Spinal cord (tissue), 10 donors: ENCODE measurements around the gene MESP1. TPM values are rescaled to one million over a fixed set of nuclear protein-coding genes. Genes with fewer than 3 reads are reported as not detected.

Experiments used
- DNase-seq, 6 donors: peaks; one replicate each; pipeline versions ENCODE4 v3.0.0 to v3.0.0-alpha.2; 2013 to 2015; ENCODE audit warnings: low spot score in 6 of 6, low read depth in 4 of 6
- H3K27ac ChIP-seq: one replicate; pipeline ENCODE4 v1.5.1; 2013; ENCODE audit warnings: low read depth, low read length, control low read depth
- H3K27me3 ChIP-seq: one replicate; pipeline ENCODE4 v1.6.1; 2013; ENCODE audit warnings: low read length; ENCODE audit not compliant: control insufficient read depth, insufficient read depth
- H3K36me3 ChIP-seq: one replicate; pipeline ENCODE4 v1.6.1; 2013; ENCODE audit warnings: low read length; ENCODE audit not compliant: control insufficient read depth, insufficient read depth
- H3K4me1 ChIP-seq: one replicate; pipeline ENCODE4 v1.6.1; 2013; ENCODE audit warnings: low read length; ENCODE audit not compliant: control insufficient read depth, insufficient read depth
- H3K4me3 ChIP-seq: one replicate; pipeline ENCODE4 v1.5.1; 2013; ENCODE audit warnings: low read depth, low read length, control low read depth
- H3K9me3 ChIP-seq: one replicate; pipeline ENCODE4 v1.6.1; 2013; ENCODE audit warnings: low read length; ENCODE audit not compliant: control insufficient read depth, insufficient read depth
- WGBS: methylation state at CpG from one replicate; pipeline ENCODE4 v1.1.5; 2013; ENCODE audit warnings: missing lambda C conversion rate; ENCODE audit not compliant: insufficient coverage; 5-methylcytosine and 5-hydroxymethylcytosine counted together
- polyA plus RNA-seq, 2 donors: library from polyadenylated mRNA; unstranded; fragments of 120-200 nt; gene quantifications; one replicate each; pipeline ENCODE4 v1.2.1, GENCODE V29; 2013; ENCODE audit not compliant: insufficient read length in 2 of 2
- total RNA-seq, 2 donors: library from RNA; depleted of rRNA in 1 of 2; stranded (reverse); fragments of 120-200 nt in 1 of 2; fragments of >200 nt in 1 of 2; gene quantifications; one replicate each; pipeline versions ENCODE4 v1.2.3 to v1.2.4, GENCODE V29; 2013 to 2014
- donor health status: healthy.

Gene MESP1
- total and polyA plus RNA-seq, 4 donors = 1.5 to 18.2 (median 10.8) TPM

DNA sequence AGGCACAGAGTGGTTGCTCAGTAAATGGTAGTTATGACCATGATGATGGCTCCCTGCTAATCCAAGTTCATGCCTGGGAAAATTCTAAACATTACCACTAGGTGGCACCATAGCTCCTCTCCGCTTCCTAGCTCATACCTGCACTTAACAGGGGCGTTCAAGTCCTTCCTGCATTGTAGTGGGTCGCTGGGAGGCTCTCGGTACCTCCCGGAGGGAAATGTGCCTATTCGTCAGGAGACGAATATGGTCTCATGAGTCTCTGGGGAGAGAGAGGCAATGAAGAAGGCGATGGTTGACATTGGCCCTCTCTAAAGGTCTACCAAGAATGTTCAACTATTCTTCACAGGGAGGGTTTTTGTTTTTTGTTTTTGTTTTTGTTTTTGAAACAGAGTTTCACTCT is 10.9 kb downstream of the MESP1 start:
- DNase-seq = peak in 5 of 6 donors; percentile 58 to 95 (median 73)
- no peaks in the 10 kb centered on the region for H3K9me3 ChIP-seq
- peaks cover 8% of the 10 kb centered on the region for H3K36me3 ChIP-seq
- no peaks in the 10 kb centered on the region for H3K4me1 ChIP-seq
- no peak overlapping the region for H3K27ac ChIP-seq
- no peak overlapping the region for H3K4me3 ChIP-seq
- no peaks in the 10 kb centered on the region for H3K27me3 ChIP-seq
- 4% methylated on average over 7 of the region's 8 CpGs for WGBS

DNA sequence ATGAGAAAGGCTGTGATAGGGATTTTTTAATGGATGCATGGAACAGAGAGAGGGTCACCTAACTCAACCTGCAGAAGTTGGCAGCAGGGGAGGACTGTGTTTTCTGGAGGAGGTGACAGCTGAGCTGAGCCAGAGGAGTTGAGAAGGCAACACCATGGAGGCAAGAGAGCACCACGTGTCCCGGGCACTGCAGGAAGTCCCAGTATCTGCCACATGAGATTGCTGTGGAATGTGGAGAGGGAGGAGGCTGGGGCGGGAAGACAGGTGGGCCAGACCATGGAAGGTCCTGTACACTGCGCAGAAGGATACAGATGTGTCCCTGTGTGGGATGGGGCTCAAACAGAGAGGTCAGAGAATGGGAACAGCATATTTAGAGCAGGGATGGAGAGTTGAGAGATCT is 15.3 kb downstream of the MESP1 start:
- no peaks in the 10 kb centered on the region for H3K9me3 ChIP-seq

DNA sequence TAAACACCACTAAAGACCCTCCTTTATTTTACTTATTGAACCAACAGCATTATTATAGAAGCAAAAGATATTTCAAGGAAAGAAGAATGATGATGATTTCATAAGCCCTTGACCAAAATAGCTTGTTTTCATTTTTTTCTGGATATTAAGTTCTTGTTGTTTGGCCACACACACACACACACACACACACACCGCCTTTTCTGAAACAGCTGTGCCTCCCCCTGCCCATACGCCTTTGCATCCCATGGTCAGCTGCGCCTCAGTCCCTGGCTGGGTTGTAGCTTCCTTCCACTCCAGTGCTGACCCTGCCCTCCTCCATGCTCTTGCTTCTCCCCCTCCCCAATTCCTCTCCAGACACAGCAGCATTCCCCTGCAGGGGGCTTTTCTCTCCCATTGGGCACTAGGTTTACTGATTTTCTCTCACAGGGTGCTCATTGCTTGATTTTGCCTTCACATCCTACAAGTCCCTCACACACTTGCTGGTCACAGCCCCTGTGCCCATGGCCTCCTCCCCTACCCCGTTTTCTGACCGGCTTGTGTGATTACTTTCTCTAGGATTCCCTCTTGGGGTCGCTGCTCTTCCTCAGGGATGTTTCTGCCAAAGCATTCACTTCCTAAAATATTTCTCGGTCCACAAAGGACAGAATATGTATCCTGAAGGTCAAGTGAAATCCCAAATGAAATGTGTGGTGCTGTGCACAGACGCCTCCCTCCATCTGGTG is 18.4 kb downstream of the MESP1 start:
- Histone ChIP-seq H3K4me3 (no peak overlapping the region), H3K9me3 (no peaks in the 10 kb centered on the region), H3K36me3 (no peaks in the 10 kb centered on the region), H3K27me3 (peaks cover 2% of the 10 kb centered on the region), H3K27ac (no peak overlapping the region), H3K4me1 (no peaks in the 10 kb centered on the region)
- DNase-seq = no peak
- WGBS = 49% methylated on average over 6 of the region's 8 CpGs

More for the DNA sequence above, 15.3 kb downstream of the MESP1 start:
- no peak overlapping the region for H3K4me3 ChIP-seq
- 61% methylated on average over 4 of the region's 4 CpGs for WGBS
- H3K4me1 ChIP-seq = no peaks in the 10 kb centered on the region
- no peaks in the 10 kb centered on the region for H3K27me3 ChIP-seq
- H3K27ac ChIP-seq = no peak overlapping the region
- no peak for DNase-seq
- no peaks in the 10 kb centered on the region for H3K36me3 ChIP-seq

DNA sequence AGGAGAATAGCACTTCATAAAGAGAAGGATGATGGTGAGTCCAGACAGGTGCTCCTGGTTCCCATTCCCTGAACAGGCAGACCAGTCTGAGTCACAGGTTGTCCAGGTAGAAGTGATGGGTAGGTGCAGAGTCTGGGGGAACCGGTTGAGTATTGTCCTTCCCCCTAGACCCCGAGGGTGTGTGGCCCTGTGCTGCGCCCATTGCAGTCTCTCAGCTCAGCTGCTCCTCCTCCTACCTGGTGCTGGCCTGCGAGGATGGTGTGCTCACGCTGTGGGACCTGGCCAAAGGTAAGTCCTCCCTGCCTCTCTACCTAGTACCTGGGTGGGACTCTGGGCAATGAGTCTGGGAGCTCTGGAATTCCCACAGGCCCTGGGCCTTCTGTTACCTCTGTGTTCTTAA is 19.8 kb downstream of the MESP1 start:
- no peaks in the 10 kb centered on the region for H3K36me3 ChIP-seq
- H3K27ac ChIP-seq = no peak overlapping the region
- H3K4me1 ChIP-seq = no peaks in the 10 kb centered on the region
- no peak overlapping the region for H3K4me3 ChIP-seq
- WGBS = 97% methylated on average over 5 of the region's 5 CpGs
- no peaks in the 10 kb centered on the region for H3K9me3 ChIP-seq
- no peak for DNase-seq
- H3K27me3 ChIP-seq = peaks cover 2% of the 10 kb centered on the region

DNA sequence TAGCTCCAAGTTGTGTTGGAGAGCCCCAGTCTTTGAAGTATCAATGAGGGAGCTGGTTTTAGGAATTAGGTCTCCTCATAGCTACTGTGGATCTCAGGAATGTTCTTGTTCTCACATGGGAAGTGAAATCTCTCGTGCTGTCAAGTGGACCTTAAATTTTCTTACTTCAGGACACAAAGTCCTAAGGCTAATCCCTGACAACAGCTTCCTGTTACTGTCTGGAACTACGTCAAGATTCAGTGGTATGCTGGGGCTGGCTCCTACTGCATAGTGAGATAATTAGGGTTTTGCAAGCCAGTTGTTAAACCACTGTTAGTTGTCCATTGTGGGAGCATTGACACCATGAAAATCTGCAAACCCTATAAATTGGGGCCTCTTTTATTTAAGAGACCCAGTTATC is 22.8 kb downstream of the MESP1 start:
- H3K4me3 ChIP-seq = no peak overlapping the region
- DNase-seq = no peak
- H3K4me1 ChIP-seq = no peaks in the 10 kb centered on the region
- no peaks in the 10 kb centered on the region for H3K9me3 ChIP-seq
- WGBS = 80% methylated on average over 1 of the region's 2 CpGs
- H3K27me3 ChIP-seq = peaks cover 2% of the 10 kb centered on the region
- no peak overlapping the region for H3K27ac ChIP-seq
- H3K36me3 ChIP-seq = no peaks in the 10 kb centered on the region

DNA sequence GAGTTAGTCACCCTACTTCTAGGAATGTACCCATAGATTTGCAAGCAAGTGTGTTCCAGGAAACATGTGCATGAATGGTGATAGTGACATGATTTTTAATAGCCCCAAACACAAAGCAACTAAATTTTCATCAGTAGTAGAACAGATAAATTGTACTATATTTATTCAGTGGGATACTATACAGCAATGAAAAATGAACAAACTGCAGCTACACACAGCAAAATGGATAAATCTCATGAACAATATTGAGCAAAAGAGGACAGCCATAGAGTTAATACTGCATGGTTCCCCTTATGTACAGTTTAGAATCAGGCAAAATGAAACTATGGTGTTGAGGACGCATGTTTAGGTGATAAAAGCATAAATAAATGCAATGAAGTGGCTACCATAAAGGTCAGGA is 26.0 kb downstream of the MESP1 start:
- Histone ChIP-seq H3K4me1 (no peaks in the 10 kb centered on the region), H3K4me3 (no peak overlapping the region), H3K36me3 (no peaks in the 10 kb centered on the region), H3K27me3 (peaks cover 2% of the 10 kb centered on the region), H3K27ac (no peak overlapping the region), H3K9me3 (no peaks in the 10 kb centered on the region)
- WGBS = 100% methylated on average over 1 of the region's 1 CpG
- DNase-seq = no peak

DNA sequence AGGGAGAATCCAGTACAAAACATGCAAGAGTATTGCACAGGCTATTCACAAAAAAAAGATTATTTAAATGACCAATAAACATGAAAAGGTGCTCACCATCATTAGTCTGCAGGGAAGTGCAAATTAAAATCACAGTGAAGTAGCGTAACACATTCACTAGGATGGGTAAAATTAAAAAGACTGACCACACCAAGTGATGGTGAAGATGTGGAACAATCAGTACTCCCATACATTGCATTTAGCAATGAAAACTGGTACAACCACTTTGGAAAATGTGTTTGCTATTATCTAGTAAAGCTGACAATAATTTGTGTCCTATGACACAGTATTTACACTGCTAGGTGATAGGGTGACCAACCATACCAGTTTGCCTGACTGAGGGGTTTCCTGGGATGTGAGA is 26.4 kb downstream of the MESP1 start:
- Histone ChIP-seq H3K9me3 (no peaks in the 10 kb centered on the region), H3K27me3 (peaks cover 2% of the 10 kb centered on the region), H3K4me3 (no peak overlapping the region), H3K27ac (no peak overlapping the region), H3K36me3 (no peaks in the 10 kb centered on the region), H3K4me1 (no peaks in the 10 kb centered on the region)
- DNase-seq = no peak
- no CpG with 5 or more reads among the region's 1 CpG for WGBS

DNA sequence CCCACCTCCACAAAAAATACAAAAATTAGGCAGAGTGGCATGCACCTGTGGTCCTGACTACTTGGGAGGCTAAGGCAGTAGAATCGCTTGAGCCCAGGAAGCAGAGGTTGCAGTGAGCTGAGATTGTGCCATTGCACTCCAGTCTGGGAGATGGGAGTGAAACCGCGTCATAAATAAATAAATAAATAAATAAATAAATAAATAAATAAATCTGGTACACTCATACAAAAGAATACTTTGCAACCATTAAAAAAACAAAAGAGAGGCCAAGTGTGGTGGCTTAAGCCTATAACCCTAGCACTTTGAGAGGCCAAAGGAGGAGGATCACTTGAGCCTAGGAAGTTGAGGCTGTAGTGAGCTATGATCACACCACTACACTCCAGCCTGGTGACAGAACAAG is 28.0 kb downstream of the MESP1 start:
- no peak for DNase-seq
- Histone ChIP-seq H3K27ac (no peak overlapping the region), H3K9me3 (no peaks in the 10 kb centered on the region), H3K4me3 (no peak overlapping the region), H3K4me1 (no peaks in the 10 kb centered on the region), H3K27me3 (no peaks in the 10 kb centered on the region), H3K36me3 (no peaks in the 10 kb centered on the region)
- no CpG with 5 or more reads among the region's 3 CpGs for WGBS

DNA sequence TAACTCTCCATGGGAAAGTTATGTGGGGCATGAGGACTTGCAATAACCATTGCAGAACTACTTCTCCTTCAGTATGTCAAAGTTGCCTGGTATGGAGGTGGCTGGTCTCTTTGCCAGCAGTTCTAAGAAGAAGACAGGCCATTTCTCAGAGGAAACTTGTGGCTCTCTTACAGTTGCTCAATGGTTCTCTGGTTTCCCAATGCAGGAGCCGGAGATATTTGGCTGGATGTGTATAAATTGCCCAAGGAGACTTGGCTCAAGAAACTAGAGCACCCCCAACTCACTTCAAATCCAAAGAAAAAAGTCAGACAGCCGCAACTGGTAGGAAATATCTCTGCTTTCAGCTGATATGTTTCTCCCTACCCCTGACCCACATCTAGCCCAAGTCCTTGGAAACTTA is 36.3 kb downstream of the MESP1 start:
- H3K4me3 ChIP-seq = no peak overlapping the region
- no peaks in the 10 kb centered on the region for H3K9me3 ChIP-seq
- no peak overlapping the region for H3K27ac ChIP-seq
- no CpG with 5 or more reads among the region's 2 CpGs for WGBS
- H3K36me3 ChIP-seq = no peaks in the 10 kb centered on the region
- no peak for DNase-seq
- no peaks in the 10 kb centered on the region for H3K4me1 ChIP-seq
- H3K27me3 ChIP-seq = no peaks in the 10 kb centered on the region

DNA sequence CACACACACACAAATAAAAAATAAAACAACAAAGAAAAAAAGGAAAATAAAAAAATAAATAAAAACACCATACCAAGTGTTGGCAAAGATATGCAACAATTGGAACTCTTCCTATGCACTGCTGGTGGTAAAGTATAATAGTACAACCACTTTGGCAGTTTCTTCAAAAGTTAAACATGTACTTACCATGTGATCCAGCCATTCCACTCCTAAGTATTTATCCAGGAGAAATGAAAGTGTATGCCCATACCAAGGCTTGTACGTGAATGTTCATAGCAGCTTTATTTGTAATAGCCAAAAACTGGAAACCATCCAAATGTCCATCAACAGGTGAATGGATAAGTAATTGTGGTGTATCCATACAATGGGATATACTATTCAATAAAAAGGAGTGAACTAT is 43.5 kb downstream of the MESP1 start:
- Histone ChIP-seq H3K36me3 (no peaks in the 10 kb centered on the region), H3K27me3 (no peaks in the 10 kb centered on the region), H3K27ac (no peak overlapping the region), H3K9me3 (no peaks in the 10 kb centered on the region), H3K4me3 (no peak overlapping the region), H3K4me1 (no peaks in the 10 kb centered on the region)
- no peak for DNase-seq
- no CpG with 5 or more reads among the region's 1 CpG for WGBS
